Measurements from ENCODE around the gene TMEM242. TPM values are rescaled to one million over a fixed set of nuclear protein-coding genes. Genes with fewer than 3 reads are reported as not detected.

TMEM242 gene
- polyA plus RNA-seq, 1 of the 3 experiments (the other 2 are of a cell fraction), result 7.4 TPM

GRCh38 chr6:157276134-157276532 is 47.2 kb downstream of the TMEM242 start:
- WGBS (ENCODE audit: low lambda C conversion rate), result 100% methylated on average over 1 of the region's 3 CpGs

GRCh38 chr6:157274471-157275226 is 48.7 kb downstream of the TMEM242 start:
- 3% methylated on average over 31 of the region's 93 CpGs for WGBS (ENCODE audit: low lambda C conversion rate)
- Histone ChIP-seq H3K4me3 (ENCODE audit: low read depth in 2 of 2, low read length in 1 of 2) (peak overlapping the region; percentile 54 to 71), H3K9ac (peak overlapping the region; percentile 65; the same call in 1 of the 2 replicates), H3K27ac (ENCODE audit: low read depth in 2 of 2, low read length in 1 of 2) (peak overlapping the region; percentile 39 to 47; a peak in 2 of 4 replicates), H4K20me1 (ENCODE audit: insufficient read depth) (no peaks in the 10 kb centered on the region), H3K4me2 (peak overlapping the region; percentile 77), H3K9me2 (no peaks in the 10 kb centered on the region), H3K36me3 (replicated peaks in 1 of 2; ENCODE audit: control insufficient read depth in 1 of 2, insufficient read depth in 2 of 2, low read length in 1 of 2) (no peaks in the 10 kb centered on the region), H3F3A (replicated peaks; ENCODE audit: insufficient read depth) (no peaks in the 10 kb centered on the region), H3K9me3 (no peaks in the 10 kb centered on the region), H3K4me1 (ENCODE audit: control insufficient read depth in 1 of 2, insufficient read depth in 2 of 2, low read depth in 1 of 2, low read length in 1 of 2) (peaks cover 0 to 3% of the 10 kb centered on the region in 2 experiments; a peak in 1 of 4 replicates), H2AFZ (ENCODE audit: low read depth) (peak overlapping the region; percentile 84), H3K27me3 (ENCODE audit: insufficient read depth) (no peaks in the 10 kb centered on the region), H3K79me2 (ENCODE audit: insufficient read depth) (no peaks in the 10 kb centered on the region)
- DNase-seq, result peak; percentile 97
- ChIA-PET CTCF (interaction anchor here (0.5 to 3.7 kb wide), 45 partner anchors 9 to 1872 kb away, joined by 3 to 43 read pairs (median 4); no protein-coding TSS in a partner anchor), POLR2A (no interaction called here)
- TF ChIP-seq SMC3 (IDR thresholded peaks at IDR 0.05; ENCODE audit: low read depth, low read length) (peak; percentile 74), CTCF (IDR thresholded peaks at IDR 0.05) (peak; percentile 45), SIN3A (IDR thresholded peaks at IDR 0.05; ENCODE audit: borderline replicate concordance, low read depth, low read length) (no peak), RAD21 (IDR thresholded peaks at IDR 0.05; ENCODE audit: low read length) (peak; percentile 73)

More at GRCh38 chr6:157276134-157276532, 47.2 kb downstream of the TMEM242 start:
- Histone ChIP-seq H3K36me3 (replicated peaks in 1 of 2; ENCODE audit: control insufficient read depth in 1 of 2, insufficient read depth in 2 of 2, low read length in 1 of 2) (no peaks in the 10 kb centered on the region), H3K4me3 (ENCODE audit: low read depth in 2 of 2, low read length in 1 of 2) (no peak overlapping the region), H4K20me1 (ENCODE audit: insufficient read depth) (no peaks in the 10 kb centered on the region), H3K9ac (no peak overlapping the region), H3K79me2 (ENCODE audit: insufficient read depth) (no peaks in the 10 kb centered on the region), H2AFZ (ENCODE audit: low read depth) (no peak overlapping the region), H3F3A (replicated peaks; ENCODE audit: insufficient read depth) (no peaks in the 10 kb centered on the region), H3K27me3 (ENCODE audit: insufficient read depth) (no peaks in the 10 kb centered on the region), H3K4me2 (no peak overlapping the region), H3K9me3 (no peaks in the 10 kb centered on the region), H3K9me2 (no peaks in the 10 kb centered on the region), H3K4me1 (ENCODE audit: control insufficient read depth in 1 of 2, insufficient read depth in 2 of 2, low read depth in 1 of 2, low read length in 1 of 2) (peaks cover 0 to 3% of the 10 kb centered on the region in 2 experiments; a peak in 1 of 4 replicates), H3K27ac (ENCODE audit: low read depth in 2 of 2, low read length in 1 of 2) (no peak overlapping the region)
- TF ChIP-seq SIN3A (IDR thresholded peaks at IDR 0.05; ENCODE audit: borderline replicate concordance, low read depth, low read length) (no peak), GATA2 (CRISPR knock-in tag; IDR thresholded peaks at IDR 0.05) (no peak), GABPA (IDR thresholded peaks at IDR 0.05; ENCODE audit: low read depth) (no peak), MXI1 (IDR thresholded peaks at IDR 0.05; ENCODE audit: low read depth, low read length) (no peak), FOXJ3 (CRISPR knock-in tag; IDR thresholded peaks at IDR 0.05) (no peak)
- TF ChIP-seq, protein P1, sequence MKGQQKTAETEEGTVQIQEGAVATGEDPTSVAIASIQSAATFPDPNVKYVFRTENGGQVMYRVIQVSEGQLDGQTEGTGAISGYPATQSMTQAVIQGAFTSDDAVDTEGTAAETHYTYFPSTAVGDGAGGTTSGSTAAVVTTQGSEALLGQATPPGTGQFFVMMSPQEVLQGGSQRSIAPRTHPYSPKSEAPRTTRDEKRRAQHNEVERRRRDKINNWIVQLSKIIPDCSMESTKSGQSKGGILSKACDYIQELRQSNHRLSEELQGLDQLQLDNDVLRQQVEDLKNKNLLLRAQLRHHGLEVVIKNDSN (IDR thresholded peaks at IDR 0.05; ENCODE audit: borderline replicate concordance, low read depth), result no peak
- DNase-seq, result no peak
- POLR2A ChIA-PET, result no interaction called here
- CTCF ChIA-PET, result interaction anchor here (1.2 to 3.7 kb wide), 8 partner anchors 11 to 97 kb away, joined by 3 to 43 read pairs (median 7); no protein-coding TSS in a partner anchor
